OCI-LY1 (cell line): ENCODE data around the gene SLC35F3.

Experiments used
- EZH2 ChIP-seq: fragments of 200-600 bp; sonication (generic), shearing (Covaris generic); IDR thresholded peaks from 2 replicates; pipeline ENCODE4 v1.8.0; 2017; ENCODE audit warnings: borderline replicate concordance, mixed run types, mild to moderate bottlenecking, antibody characterized with exemption, low read length, moderate library complexity, mixed read lengths
- TF ChIP-seq, protein P1 (sequence below): fragments of 200-600 bp; sonication (generic), shearing (Covaris generic); IDR thresholded peaks from 2 replicates; pipeline ENCODE4 v1.5.1; 2017; ENCODE audit warnings: mild to moderate bottlenecking, antibody characterized with exemption, low read length, moderate library complexity, mixed read lengths

DNA sequence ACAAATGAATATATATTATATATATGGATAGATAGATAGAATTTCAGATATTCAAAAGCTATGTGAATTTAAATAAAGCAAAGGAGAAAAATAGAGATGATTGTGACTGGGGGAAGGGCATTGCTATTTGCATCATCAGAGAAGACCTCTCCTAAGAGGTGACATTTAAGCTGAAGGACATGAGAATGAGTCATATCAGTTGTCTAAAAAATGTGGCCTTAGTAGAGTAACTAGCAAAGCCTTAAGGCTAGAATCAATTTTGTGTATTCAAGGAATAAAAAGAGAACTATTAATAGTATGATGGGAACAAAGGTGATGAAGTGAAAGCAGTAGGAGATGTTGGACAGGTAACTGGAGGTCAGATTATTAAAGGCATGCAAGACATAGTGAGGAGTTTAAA lies 34.8 kb upstream of the SLC35F3 start:
- TF ChIP-seq, protein P1, sequence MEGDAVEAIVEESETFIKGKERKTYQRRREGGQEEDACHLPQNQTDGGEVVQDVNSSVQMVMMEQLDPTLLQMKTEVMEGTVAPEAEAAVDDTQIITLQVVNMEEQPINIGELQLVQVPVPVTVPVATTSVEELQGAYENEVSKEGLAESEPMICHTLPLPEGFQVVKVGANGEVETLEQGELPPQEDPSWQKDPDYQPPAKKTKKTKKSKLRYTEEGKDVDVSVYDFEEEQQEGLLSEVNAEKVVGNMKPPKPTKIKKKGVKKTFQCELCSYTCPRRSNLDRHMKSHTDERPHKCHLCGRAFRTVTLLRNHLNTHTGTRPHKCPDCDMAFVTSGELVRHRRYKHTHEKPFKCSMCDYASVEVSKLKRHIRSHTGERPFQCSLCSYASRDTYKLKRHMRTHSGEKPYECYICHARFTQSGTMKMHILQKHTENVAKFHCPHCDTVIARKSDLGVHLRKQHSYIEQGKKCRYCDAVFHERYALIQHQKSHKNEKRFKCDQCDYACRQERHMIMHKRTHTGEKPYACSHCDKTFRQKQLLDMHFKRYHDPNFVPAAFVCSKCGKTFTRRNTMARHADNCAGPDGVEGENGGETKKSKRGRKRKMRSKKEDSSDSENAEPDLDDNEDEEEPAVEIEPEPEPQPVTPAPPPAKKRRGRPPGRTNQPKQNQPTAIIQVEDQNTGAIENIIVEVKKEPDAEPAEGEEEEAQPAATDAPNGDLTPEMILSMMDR = no peak
- TF ChIP-seq EZH2 = no peak
